KG1 (cell line): Measurements from ENCODE around the gene TTC7B.
"Not testable (repeated sequence)": the region's sequence is repeated elsewhere in the genome, so short reads cannot be mapped to it uniquely, and the experiment has no call there.

ENCODE experiments used
- DNase-seq: peaks from one replicate; lab custom pipeline; 2025; lab: John Stamatoyannopoulos, UW

The TTC7B gene, protein sequence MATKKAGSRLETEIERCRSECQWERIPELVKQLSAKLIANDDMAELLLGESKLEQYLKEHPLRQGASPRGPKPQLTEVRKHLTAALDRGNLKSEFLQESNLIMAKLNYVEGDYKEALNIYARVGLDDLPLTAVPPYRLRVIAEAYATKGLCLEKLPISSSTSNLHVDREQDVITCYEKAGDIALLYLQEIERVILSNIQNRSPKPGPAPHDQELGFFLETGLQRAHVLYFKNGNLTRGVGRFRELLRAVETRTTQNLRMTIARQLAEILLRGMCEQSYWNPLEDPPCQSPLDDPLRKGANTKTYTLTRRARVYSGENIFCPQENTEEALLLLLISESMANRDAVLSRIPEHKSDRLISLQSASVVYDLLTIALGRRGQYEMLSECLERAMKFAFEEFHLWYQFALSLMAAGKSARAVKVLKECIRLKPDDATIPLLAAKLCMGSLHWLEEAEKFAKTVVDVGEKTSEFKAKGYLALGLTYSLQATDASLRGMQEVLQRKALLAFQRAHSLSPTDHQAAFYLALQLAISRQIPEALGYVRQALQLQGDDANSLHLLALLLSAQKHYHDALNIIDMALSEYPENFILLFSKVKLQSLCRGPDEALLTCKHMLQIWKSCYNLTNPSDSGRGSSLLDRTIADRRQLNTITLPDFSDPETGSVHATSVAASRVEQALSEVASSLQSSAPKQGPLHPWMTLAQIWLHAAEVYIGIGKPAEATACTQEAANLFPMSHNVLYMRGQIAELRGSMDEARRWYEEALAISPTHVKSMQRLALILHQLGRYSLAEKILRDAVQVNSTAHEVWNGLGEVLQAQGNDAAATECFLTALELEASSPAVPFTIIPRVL

GRCh38 chr14:90815822-90816662 is at the start of gene TTC7B:
Gene TTC7B (minus strand): TSS chr14:90816430. CDS start chr14:90816295, 135 bp downstream.
- DNase-seq = no peak

- no peak for DNase-seq
These were observed 48.5 kb upstream of the TTC7B start for GRCh38 chr14:90864741-90865140.

- DNase-seq = no peak
These were observed 42.3 kb upstream of the TTC7B start for GRCh38 chr14:90858511-90858910.

DNA sequence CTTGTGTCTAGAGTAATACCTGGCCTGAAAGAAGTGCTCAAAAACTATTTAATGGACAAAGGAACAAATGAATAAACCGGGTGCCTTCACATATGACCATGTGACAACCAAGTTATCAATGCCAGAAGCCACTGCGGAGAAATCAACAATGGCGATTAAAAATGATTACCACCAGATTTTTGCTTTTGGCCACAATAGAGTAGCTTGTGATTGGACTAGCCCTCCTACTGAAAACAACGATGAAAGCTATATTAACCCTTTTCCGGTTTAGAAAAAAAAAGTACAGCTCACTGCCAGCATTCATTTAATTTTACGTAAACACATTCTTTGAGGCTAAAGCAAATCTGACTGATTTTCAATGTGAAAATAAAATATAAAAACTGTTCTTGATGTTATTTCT is 41.6 kb upstream of the TTC7B start:
- no peak for DNase-seq

DNA sequence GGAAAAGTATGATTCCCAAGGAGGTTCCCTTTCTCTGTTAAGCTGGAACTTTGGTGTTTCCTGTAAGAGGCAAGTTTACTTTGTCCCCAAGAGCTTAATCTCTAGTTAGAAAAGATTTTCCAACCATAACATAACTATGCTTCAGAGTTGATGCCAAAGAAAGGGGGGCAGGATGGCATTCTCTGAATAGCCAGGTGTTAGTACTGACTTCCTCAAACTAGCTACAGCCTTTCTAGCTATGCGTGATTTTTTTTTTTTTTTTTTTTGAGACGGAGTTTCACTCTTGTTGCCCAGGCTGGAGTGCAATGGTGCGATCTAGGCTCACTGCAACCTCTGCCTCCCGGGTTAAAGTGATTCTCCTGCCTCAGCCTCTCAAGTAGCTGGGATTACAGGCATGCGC is 39.9 kb upstream of the TTC7B start:
- not testable (repeated sequence) for DNase-seq

DNA sequence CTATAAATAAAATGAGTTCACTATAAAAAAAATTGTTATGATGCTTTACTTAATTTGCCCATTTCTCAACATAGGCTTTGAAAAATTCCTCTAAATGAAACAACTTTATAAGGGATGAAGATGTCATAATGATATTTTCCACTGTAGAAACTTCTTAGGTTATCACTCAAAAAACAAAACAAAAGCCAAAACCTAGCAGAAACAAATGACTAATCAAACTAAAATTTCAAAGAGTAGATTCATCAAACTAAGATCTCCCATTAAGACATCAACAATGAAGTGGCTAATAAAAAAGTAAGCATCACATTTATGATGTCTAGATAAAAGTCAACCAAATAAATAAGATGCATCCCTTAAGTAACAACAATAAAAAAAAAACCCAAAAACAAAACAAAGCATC is 36.9 kb upstream of the TTC7B start:
- DNase-seq = no peak

DNA sequence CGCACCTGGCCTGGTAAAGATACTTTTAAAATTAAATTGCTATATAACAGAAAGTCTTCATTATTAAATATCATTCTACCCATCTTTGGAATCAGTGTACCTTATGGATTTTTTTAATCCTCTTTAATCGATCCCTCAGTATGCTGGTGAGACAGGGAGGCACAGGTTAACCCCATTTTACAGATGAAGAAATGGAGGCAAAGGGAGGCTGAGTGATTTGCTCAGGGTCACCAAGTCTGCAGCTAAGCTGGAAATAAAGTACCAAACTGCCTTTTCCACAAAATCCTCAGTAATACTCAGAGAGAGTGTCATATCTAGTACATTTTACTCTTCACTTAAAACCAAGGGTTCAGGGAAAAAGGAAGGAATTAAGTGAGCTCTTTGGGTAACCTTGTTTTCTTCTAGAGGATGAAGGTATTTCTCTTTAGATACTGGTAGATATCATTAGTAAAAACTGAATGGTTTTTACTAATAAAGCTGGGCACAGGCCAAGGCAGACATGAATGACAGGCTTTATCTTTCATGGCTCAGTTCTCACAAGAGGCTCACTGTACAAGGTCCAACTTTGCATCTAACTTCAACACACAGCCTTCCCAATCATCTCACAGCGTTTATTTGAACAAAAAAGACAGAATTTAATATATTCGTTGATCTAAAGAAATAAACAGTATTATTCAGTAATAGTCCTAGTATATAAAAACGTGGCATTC is 35.3 kb upstream of the TTC7B start:
- DNase-seq = no peak

- no peak for DNase-seq
These were observed 34.3 kb upstream of the TTC7B start for GRCh38 chr14:90850487-90850886.

GRCh38 chr14:90849787-90850444 is 33.7 kb upstream of the TTC7B start:
- DNase-seq = no peak

- no peak for DNase-seq
These were observed 32.9 kb upstream of the TTC7B start for GRCh38 chr14:90848944-90849731.

GRCh38 chr14:90846511-90846910 is 30.3 kb upstream of the TTC7B start:
- no peak for DNase-seq

GRCh38 chr14:90844321-90844720 is 28.1 kb upstream of the TTC7B start:
- DNase-seq = no peak

DNA sequence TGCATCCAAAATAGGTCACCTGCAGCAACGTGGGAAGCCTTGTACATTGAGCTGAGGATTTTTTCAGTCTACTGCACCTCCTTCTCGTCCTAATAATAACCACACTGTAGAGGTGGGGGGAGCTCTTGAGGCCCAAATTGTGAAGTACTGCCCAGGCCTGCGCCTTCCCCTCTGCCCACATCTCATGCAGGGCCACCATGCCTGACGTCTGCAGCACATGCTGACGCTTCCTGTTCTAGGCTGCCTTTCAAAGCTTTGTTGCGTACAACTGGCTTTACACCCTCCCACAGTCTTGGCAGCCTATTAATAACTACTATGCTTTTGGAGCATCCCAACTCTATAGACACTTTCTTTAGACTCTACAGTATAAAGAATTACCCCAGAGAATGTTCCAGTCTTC is 26.5 kb upstream of the TTC7B start:
- no peak for DNase-seq

DNA sequence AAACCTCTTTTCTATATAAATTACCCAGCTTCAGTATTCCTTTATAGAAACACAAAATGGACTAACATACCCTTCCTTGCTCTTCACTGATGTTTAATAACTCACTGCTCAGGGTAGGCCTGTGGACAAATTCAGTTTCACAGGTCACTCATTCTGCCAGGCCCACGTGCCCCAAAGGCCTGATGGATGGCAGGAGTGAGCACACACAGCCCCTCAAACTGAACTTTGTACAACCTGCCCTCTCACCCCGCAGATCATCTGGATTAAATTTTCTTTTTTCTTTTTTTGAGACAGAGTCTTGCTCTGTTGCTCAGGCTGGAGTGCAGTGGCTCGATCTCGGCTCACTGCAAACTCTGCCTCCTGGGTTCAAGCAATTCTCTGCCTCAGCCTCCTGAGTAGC is 24.4 kb upstream of the TTC7B start:
- not testable (repeated sequence) for DNase-seq

GRCh38 chr14:90839889-90840266 is 23.6 kb upstream of the TTC7B start:
- no peak for DNase-seq

DNA sequence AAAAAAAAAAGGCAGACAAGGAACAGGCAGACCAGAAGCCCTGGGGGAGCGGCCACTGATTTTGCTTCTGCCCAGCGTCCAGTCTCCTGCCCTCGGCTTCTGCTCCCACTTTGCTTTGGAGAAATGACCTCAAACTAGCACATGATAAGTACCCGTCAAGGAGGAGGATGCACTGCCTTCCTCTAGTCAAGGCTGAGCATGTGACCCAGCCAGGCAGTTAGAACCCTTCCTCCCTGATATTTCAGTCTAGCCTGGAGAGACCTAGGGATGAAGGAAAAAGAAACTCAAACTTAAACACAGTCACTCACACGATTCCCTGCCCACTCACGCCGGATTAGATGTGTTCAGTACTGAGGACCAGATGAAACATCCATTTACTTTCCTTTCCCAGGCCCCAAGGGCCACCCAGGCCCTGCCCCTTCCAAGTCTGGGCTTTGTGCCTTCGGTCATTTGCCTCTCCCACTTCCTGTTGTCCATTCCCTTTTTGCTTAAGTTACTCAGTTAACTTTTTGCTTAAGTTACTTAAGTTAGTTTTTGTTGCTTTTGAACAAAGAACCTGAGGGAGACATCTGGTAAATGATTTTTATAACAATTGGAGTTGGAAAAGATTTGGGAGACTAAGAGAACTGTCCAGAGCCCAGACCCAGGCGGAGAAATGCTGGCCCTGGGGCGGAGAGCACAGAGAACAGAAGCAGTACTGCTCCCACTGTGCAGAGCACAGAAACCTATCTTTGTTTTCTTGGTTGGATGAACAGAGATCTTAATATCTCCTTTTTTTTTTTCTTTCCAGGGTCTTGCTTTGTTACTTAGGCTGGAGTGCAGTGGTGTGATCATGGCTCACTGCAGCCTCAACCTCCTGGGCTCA is 23.0 kb upstream of the TTC7B start:
- no peak for DNase-seq

DNA sequence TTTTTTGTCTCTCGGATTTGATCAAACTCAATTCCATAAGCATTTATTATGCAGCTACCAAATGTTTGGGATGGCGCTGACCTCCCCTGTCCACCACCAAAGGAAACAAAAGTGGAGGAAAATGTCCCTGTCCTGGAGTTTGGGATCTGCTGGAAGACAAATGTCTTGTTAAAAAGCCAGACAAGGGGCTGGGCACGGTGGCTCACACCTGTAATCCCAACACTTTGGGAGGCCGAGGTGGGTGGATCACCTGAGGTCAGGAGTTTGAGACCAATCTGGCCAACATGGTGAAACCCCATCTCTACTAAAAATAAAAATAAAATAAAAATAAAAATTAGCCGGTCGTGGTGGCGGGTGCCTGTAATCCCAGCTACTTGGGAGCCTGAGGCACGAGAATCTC is 22.3 kb upstream of the TTC7B start:
- DNase-seq = not testable (repeated sequence)

- no peak for DNase-seq
These were observed 21.1 kb upstream of the TTC7B start for GRCh38 chr14:90837355-90837754.

GRCh38 chr14:90836692-90837063 is 20.4 kb upstream of the TTC7B start:
- DNase-seq = no peak
